Lung microvascular endothelial cell (primary cell): ENCODE results near the gene ZNF398. TPM values are rescaled to one million over a fixed set of nuclear protein-coding genes. Genes with fewer than 3 reads are reported as not detected.
A peak's percentile ranks its signal among the peaks of the same experiment; 100 is the strongest.
"Not testable (repeated sequence)": the region's sequence is repeated elsewhere in the genome, so short reads cannot be mapped to it uniquely, and the experiment has no call there.

ENCODE experiments used
- DNase-seq, 2 donors: peaks; one replicate each; pipeline versions ENCODE4 v3.0.0 to v3.0.0-alpha.2; 2010; ENCODE audit warnings: low read depth in 2 of 2
- total RNA-seq: library from RNA; depleted of rRNA; stranded (reverse); fragments of >200 nt; gene quantifications from 2 replicates; pipeline ENCODE4 v1.2.1, GENCODE V29; 2014

The ZNF398 gene, protein sequence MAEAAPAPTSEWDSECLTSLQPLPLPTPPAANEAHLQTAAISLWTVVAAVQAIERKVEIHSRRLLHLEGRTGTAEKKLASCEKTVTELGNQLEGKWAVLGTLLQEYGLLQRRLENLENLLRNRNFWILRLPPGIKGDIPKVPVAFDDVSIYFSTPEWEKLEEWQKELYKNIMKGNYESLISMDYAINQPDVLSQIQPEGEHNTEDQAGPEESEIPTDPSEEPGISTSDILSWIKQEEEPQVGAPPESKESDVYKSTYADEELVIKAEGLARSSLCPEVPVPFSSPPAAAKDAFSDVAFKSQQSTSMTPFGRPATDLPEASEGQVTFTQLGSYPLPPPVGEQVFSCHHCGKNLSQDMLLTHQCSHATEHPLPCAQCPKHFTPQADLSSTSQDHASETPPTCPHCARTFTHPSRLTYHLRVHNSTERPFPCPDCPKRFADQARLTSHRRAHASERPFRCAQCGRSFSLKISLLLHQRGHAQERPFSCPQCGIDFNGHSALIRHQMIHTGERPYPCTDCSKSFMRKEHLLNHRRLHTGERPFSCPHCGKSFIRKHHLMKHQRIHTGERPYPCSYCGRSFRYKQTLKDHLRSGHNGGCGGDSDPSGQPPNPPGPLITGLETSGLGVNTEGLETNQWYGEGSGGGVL
- 3.5 and 5.2 TPM in 2 replicates for total RNA-seq

DNA sequence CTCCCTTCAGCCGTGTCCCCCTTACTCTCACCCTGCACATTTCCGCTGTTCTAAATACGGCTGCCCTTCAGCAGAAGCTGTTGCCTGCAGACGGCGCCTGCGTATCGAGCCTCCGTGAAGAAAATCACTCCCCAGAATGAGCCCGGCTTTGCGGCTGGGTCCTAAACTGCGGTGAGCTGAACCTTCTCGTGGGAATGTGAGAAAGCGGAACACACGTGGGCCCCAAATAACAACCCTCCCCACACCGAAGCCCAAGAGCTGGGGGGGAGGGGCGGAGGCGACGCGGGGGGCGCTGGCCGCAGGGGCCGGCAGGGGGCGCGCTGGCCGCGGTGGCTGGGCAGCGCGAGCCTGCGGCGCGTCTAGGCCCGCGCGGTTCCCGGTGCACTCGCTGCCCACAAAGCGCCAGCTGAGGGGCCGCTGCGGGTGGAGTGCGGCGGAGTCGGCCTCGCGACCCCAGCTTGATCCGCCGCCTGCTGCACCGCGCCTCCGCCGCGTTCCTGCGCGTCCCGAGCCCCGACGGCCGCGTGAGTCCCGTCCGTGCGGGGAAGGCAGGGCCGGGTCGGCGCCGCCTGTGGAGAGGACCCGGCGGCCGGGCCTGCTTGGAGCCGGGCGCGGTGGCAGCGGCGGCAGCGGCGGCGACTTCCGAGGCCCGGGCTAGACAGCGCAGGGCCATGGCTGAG is at the start of gene ZNF398:
ZNF398 (plus strand) TSS at position 382 of the 680 bp plus-strand sequence; CDS start at position 672, 290 bp downstream.
- peak; percentile 86 to 90 for DNase-seq

DNA sequence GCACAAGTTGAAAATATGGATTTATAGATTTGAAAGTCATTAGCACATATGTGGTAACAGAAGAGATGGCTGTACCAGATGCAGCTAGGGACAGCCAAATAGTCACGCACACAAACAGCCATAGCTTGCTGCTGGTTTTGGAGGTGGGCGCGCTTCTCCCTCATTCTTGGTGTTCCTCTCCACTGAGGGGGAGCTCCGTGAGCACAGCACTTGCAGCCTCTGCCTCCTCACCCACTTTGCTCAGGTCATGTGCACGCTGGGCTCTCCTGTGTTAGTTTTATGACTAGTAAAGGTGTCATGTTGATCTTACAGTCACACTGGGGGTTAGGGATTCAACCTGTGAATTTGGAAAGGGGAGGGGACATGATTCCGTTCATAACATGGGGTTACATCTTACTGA is 48.2 kb upstream of the ZNF398 start:
- DNase-seq, result no peak

DNA sequence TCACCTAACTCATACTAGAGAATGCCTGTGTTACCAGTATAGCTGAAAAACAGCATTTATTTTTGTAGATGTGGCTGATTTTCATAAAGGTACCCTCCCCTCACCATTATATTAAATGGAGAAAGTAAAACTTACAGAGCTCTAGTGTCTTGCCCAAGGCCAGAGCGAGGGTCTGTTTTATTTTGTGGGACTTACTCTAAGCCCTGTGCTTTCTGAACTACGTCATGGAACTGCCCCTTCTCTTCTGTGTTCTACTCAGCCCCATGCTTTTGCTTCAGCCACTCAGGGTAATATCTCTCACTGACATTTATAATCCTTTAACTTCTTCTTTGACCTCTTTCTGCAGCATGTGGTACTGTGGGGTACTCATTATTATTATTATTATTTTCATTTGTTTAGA is 46.4 kb upstream of the ZNF398 start:
- DNase-seq, result no peak

DNA sequence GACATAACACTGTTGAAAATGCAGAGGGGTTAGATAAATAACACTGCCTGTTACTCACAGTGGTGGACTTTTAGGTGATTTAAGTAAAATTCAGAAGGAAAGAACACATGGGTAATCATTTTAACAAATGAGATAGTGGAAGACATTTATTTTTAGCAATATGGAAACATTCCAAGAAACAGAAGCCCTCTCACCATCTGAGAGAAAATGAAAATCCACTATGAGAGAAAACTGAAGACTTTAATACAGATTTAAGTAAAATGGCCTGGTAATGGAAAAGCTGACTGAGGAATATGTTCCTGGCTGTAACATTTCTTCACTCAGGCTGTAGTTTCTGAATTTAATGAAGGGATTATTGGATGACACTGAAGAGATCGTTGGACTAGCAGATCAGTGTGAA is 44.6 kb upstream of the ZNF398 start:
- DNase-seq, result no peak

DNA sequence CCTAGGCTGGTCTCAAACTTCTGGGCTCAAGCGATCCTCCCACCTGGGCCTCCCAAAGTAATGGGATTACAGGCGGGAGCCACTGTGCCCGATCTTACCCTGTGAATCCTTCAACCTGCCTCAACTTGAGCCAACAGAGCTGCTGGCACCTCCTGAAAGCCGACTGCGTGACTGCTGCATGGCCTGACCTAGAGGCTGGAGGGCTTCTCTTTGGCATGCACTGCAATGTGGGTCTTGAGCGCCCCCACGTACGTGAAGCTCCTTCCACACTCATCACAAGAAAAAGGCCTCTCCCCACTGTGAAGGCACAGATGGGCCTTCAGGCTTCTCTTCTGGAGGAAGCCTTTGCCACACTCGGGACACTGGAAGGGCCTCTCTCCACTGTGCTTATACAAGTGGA is 43.8 kb upstream of the ZNF398 start:
- no peak for DNase-seq

DNA sequence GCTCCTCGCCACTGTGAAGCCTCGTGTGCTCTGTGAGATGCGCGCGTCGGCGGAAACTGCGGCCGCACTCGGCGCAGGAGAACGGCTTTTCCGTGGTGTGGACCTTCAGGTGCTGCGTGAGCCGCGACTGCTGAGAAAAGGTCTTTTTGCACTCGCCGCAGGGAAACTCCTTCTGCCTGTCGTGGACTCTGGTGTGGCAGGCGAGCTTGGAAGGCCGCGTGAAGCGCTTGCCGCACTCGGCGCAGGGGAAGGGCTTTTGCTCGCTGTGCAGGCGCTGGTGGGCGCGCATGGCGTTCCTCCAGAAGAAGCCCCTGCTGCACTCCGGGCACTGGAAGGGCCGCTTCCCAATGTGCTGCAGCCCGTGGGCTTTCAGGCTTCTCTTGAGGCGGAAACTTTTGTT is 43.0 kb upstream of the ZNF398 start:
- DNase-seq, result no peak

DNA sequence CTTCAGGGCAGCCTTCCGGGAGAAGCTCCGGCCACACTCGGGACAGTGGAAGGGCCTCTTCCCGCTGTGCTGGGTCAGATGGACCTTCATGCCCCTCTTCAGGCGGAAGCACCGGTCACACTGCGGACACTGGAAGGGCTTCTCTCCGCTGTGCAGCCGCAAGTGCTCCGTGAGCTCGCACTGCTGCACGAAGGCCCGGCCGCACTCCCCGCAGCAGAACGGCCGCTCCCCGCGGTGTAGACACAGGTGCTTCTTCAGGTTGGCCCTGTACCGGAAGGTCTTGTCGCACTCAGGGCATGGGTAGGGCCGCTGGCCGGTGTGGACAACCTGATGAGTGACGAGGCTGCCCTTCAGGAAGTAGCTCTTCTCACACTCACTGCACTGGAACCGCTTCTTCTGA is 42.5 kb upstream of the ZNF398 start:
- no peak for DNase-seq

DNA sequence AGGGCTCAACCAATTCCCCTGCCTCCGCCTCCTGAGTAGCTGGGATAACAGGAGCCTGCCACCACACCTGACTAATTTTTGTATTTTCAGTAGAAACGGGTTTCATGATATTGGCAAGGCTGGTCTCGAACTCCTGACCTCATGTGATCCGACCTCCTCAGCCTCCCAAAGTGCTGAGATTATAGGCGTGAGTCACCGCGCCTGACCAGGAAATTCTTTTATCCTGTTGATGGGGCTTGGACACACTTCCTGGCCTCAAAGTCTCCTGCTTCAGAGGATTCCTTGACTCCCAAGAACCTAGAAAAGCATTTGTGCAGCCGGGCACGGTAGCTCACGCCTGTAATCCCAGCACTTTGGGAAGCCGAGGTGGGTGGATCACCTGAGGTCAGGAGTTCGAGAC is 37.3 kb upstream of the ZNF398 start:
- DNase-seq, result peak in 1 of 2 donors; percentile 31

DNA sequence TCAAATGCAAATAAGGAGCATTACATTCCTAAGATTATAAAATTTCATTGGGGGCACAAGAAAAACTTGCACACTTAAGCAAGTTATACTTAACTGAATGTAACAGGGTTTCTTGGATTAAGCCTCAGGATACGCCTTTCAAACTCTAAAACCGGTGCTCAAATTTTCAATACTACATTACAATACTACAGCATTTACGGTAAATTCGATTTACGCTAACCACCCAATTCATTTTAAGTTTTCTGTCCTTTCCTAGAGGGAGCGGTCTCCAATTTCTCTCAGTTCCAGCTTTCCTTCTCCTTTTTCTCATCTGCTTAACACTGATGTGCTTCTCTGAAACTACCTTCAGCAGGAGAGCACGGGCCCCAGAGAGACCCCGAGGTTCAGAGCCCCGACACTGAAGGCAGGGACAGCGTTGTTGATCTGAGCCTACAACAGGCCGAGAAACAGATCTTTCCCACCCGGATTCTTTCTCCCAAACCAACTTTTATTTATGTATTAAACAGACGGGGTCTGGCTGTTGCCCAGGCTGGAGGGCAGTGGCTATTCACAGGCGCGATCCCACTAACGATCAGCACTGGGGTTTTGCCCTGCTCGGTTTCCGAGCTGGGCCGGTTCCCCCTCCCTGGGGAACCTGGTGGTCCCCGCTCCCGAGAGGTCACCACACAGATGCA is 21.9 kb upstream of the ZNF398 start:
- DNase-seq, result no peak

DNA sequence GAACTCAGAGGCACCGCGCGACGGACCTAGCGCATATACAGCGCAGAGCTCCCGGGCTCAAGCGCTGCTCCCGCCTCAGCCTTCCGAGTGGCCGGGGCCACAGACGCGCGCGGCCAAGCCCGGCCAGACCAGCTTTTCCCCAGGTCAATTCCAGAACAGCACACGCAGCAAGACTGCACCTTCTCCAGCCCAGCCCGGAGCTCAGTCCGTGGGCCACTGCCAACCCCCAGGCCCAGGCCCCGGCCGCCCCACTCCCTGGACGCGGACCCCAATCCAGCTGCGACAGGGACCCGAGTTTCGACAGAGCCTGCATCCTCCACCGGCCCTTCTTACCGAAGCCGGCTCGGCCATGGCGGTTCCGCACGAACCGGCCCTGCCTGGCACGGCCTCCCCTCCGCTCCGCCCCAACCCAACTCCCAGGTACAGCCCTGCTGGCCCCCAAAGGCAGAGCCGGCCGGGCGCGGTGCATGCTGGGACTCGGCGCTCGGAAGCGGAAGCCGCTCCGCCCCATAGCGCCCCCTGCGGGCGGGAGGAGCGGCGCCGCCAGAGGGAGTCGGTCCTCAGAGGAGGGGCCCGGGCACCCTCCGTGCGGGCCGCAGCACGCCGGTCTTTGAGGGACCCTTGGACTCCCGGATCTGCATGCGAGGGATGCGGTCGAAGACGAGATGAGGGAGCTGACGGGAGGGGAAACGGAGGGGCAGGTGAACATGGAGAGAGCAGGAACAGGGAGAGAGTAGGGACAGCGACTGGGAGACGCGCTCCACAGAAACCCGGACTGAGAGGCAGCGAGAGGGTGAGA is 21.2 kb upstream of the ZNF398 start, which contains the start of gene ZNF425:
ZNF425 (minus strand) TSS at position 462 of the 799 bp plus-strand sequence; CDS start at position 351, 111 bp downstream.
- peak; percentile 93 to 96 for DNase-seq

DNA sequence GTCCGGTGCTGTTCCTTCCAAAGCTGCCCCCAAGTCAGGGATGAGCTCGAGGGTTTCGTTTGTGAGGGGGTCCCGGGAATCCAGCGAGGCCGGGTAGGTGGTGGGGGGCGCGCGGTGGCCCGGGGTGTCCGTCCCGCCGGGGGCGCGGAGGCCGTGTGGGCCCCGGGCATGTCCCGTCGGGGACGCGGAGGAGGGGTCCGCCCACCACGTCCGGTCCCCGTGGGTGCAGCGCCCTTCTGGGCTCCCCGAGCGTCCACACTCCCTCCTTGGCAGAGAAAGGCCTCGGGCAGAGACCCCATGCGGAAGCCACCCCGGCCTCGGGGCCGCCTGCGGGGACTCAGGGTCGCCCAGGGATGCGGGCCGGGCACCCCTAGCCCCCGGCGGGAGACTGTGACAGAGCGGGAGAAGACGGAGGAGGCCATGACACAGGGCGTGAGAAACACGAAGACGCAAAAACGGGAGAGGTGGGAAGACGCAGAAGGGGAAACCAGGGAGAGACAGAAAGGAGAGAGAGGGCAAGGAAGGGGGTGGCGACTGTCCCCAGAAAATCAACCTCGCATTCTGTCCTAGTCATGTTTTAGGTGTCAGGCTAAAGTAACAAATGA is 20.5 kb upstream of the ZNF398 start:
- DNase-seq, result peak; percentile 37 to 46

DNA sequence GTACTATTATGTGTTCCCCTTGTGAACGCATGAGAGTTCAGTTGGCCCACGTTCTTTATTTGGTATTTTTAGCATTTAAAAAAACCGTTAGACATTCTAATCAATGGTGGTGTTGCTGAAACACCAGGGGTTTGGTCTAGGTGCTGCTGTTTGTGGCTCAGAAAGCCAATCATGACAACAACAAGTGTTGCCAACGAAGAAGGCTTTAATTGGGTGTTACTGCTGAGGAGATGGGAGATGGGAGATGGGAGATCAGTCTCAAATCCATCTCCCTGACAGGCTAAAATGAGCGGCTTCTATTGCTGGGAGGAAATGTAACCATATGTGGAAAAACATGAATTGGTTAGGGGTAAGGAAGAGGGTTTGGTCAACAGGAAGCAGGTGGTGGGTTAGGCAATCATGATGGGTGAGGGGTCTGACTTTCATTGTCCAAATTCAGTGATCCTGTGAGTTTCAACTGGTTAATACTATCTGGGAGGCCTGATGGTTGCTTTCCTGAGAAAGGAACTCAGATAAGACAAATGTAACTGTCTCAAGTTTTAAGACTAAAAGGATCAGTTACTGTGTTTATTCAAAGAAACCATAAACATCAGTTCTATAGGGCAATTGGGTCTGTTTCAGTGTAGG is 16.6 kb upstream of the ZNF398 start:
- DNase-seq, result no peak

DNA sequence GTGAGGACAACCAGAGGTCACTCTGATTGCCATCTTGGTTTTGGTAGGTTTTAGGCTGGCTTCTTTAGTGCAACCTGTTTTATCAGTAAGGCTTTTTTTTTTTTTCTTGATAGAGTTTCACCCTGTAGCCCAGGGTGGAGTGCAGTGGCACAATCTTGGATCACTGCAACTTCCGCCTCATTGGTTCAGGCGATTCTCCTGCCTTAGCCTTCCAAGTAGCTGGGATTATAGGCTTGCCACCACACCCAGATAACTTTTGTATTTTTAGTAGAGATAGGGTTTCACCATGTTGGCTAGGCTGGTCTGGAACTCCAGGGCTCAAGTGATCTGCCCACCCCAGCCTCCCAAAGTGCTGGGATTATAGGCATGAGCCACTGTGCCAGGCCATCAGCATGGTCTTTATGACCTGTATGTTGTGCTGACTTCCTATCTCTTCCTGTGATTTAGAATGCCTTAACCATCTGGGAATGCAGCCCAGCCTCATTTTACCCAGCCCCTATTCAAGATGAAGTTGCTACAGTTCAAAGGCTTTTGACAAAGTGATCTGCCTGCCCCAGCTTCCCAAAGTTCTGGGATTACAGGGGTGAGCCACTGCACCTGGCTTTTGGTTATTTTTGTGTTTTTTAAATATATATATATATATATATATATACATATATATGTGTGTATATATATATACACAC is 14.1 kb upstream of the ZNF398 start:
- DNase-seq, result no peak

DNA sequence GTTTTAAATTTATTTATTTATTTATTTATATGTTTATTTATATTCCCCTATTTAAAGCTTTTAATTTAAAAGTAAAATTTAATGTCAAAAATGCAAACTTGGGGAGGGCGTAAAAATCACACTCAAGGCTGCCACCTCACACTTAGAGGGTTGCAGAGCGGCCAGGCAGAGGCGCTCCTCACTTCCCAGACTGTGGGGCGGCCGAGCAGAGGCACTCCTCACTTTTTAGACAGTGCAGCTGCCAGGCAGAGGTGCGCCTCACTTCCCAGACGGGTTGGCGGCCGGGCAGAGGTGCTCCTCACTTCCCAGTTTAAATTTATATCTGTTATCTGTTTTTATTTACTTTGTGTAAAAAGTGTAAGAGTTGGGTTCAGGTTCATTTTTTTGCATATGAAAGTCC is 11.1 kb upstream of the ZNF398 start:
- DNase-seq, result no peak

DNA sequence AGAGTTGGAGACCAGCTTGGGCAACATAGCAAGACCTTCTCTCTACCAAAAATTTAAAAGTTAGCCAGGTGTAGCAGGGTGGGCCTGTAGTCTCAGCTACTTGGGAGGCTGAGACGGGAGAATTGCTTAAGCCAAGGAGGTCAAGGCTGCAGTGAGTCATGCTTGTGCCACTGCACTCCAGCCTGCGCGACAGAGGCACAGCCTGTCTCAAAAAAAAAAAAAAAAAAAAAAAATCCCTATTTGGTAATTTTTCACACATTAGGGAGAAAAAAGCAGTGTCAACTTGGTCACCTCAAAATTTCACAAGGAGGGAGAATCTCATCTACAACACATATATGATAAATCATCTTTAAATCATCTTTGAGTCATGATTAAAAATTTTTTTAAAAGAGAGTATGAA is 6.4 kb upstream of the ZNF398 start:
- DNase-seq, result no peak

DNA sequence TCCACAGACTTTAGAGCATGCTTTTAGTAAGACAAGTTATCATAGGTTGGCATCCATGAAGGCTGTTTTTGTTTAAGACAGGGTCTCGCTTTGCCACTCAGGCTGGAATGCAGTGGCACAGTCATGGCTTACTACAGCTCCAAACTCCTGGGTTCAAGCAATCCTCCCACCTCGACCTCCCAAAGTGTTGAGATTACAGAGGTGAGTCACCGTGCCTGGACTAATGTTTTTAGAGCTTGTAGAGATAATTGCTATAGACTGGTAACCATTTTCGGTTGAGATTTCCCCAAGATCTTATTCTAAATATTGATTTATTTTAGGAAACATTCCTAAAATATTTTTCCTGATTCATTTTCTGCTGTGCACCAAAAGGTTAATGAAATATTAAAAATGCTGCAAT is 5.4 kb upstream of the ZNF398 start:
- DNase-seq, result no peak

DNA sequence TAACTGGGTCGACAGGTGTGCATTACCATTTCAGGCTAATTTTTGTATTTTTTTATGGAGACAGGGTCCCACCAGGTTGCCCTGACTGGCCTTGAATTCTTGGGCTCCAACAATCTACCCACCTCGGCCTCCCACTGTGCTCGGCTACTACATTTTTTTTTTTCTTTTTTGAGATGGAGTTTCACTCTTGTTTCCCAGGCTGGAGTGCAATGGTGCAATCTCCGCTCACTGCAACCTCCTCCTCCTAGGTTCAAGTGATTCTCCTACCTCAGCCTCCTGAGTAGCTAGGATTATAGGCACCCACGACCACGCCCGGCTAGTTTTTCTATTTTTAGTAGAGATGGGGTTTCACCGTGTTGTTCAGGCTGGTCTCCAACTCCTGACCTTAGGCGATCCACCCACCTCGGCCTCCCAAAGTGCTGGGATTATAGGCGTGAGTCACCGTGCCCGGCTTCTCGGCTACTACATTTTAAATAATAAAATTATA is 2.8 kb upstream of the ZNF398 start:
- DNase-seq, result not testable (repeated sequence)

DNA sequence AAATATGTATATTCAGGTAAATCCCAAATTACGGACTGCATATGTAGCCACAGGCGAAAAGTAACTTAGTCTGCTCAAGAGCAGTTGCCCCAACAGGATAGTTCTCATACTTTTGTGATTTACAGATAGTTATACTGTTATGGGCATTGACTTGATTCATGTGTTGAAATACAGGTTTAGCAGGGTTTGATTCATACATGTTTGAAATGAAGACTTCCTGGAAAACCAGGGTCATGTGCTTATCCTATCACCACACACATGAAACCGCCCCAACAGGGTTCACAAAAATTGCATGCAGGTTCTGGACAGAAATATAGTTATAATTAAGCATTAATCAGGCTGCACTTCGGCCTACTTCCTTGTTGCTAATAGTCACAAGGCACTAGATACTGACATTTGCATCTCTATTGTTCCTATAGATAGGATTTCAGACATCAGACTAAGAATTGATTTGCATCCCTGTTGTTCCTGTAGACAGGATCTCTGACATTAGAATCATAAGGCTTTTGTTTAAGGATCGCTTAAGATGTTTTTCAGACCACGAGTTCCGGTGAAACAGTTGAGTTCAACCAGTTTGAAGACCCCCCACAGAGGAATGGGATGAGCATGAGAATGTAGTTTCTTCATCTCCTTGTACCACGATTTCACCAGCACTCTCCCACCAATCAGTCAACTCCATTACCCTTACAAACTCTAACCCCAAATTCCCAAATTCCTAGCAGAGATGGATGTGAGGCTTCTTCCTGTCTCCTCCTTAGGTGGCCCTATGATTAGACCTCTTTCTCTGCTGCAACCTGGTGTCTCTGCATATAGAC is 2.0 kb upstream of the ZNF398 start:
- no peak for DNase-seq
